Keratinocyte (primary cell): ENCODE measurements around the gene FUT7.

ENCODE experiments used
- CTCF ChIP-seq, 3 experiments: IDR thresholded peaks in 1 of 3; conservative IDR thresholded peaks in 1 of 3; optimal IDR thresholded peaks in 1 of 3; 2 replicates in 2 of 3; 3 replicates in 1 of 3; pipeline versions ENCODE3 to v1.5.1; 2011; ENCODE audit warnings: low read length in 3 of 3, mild to moderate bottlenecking in 3 of 3, moderate library complexity in 2 of 3, control low read depth in 1 of 3, inconsistent platforms in 1 of 3; ENCODE audit not compliant: insufficient read depth in 2 of 3; ENCODE audit errors: extremely low read depth in 1 of 3
- EZH2 ChIP-seq: IDR thresholded peaks from one replicate; pipeline ENCODE4 v1.6.1; 2012; ENCODE audit warnings: inconsistent platforms, mild to moderate bottlenecking, low read length, moderate library complexity

DNA sequence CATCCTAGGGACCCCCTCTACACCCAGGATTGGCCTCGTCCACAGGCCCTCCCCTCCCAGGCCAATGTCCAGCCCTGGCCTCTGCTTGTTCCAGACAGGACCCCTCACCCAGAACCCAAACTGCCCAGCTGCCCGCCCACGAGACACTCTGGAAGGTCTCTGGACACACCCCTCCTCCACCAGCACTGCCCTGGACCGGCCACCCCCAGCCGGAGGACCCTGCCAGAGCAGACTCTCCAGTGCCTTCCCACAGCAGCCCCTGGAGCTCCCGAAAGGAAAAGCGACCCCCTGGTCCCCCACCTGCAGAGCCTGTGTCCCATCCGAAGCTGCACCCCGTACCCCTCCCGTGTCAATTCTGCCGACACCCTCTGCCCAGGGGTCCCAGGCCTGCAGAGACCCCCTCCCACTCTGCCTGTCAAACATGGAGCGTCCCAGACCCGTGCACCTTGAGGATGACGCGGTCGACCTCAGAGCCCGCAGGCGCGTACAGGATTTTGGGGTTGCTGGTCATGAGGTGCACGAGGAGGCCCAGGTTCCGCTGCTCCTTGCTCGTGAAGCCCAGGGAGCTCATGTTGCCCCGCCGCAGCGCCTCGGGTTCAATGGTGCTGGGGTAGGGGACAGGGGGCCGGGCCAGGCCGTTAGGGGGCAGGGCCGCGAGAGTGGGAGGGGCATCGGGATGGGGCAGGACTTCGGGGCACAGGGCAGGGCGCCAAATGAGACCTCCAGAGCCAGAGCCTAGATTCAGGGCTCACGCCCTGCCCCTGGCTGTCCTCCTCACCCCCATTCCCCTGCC, 11.8 kb downstream of the FUT7 start:
- TF ChIP-seq EZH2 = no peak
- no peak for TF ChIP-seq CTCF (optimal IDR thresholded peaks at IDR 0.05 in 1 of 3, IDR thresholded peaks at IDR 0.05 in 1 of 3, conservative IDR thresholded peaks at IDR 0.05 in 1 of 3; ENCODE audit: extremely low read depth in 1 of 3, insufficient read depth in 2 of 3, low read length in 3 of 3)
